ENCODE measurements around the gene RNF43.

The RNF43 gene

DNA sequence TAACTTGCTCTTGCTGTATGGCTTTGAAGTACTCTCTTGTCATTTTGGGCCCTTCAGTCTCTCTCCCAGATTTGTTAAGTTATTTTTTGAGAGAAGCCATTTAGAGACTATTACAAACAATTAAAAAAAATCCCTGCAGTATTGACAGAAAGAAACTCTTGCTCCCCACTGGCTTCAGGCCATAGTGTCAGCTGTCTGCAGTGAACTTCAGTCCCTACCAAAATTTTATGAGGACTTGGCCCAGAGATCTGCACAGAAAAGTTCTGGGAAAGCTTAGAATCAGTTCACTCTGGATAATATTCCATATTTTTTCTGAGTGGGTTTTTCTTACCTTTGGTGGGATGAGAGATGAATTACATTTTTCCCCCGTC is 34.5 kb downstream of the RNF43 start:
- no peak for DNase-seq (ENCODE audit: insufficient read length, low spot score)
- no peak for FAIRE-seq

DNA sequence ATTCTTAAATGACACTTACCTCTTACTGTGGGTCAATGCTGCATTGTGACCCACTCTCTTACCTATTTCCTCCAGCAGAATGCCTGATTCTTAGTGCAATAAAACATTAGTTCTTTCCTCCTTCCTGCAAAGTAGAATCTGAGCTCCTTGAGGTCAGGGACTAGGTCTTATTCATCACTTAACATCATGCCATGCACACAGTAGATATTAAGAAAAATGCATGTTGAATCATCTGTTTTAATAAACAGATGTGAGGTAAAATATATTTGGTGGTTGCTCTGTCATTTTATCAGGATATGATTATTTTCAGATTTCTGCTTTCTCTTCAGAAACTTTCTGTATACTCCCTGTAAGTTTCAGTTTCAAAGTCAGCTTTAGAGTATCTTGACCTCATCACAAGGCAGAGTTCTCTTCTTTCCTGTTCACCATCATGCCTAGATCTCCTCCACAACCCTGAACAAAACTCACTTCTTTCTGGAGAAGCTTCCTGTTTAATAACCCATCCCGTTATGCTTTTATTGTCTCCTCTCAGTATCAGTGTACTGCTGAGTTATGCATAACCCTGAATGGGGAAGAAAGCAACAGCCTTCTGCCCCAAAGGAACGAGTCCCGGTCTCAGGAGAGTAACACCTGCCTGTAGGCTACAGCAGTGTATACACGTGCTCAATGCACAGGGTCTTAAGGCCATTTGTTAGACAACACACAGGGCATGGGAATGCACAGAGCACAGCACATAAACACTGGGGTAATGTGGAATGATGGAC is 35.0 kb downstream of the RNF43 start:
- peak; percentile 32 for DNase-seq (ENCODE audit: insufficient read length, low spot score)
- FAIRE-seq = peak; percentile 90

DNA sequence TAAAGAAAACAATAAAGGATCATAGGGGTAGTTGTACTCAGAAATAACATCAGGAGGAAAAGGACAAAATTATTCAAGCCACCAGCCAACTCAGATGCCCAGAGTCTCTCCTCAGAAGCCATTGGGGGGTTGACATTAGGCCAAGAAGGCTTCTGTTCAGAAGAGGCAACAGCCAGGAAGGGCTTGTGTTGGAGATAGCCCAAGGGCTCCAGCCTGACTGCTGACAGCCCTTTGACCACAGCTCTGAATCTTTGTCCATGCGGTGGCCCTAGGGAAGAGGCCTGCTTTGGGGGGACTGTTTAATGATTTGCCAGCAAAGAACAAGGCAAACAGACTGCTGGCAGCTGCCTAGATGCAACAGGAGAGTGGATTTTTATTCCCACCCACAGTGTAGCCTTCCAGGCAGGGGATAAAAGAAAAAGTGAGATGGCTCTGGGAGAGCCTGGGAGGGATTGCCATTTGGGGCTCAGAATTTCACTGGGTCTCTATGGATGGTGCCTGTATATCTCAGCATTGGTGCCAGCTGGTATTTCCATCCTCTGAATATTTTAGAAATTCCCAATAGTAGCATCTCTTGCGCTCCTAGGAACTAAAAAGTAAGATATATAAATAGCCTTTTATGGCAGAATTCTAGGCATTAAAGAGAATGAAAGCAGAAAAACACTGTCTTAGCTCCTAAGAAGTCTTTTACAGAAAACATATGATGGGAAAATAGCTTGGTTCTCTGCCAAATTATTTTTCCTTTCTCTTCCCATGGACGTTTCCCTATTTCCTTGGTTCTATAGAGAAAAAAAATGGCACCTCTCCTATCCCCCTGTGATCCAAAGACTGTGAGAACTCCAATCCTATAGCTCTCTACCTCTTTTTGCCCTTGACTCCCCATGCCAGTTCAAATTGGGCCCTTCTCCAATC is 36.0 kb downstream of the RNF43 start:
- DNase-seq (ENCODE audit: insufficient read length, low spot score) (no peak), FAIRE-seq (no peak)

DNA sequence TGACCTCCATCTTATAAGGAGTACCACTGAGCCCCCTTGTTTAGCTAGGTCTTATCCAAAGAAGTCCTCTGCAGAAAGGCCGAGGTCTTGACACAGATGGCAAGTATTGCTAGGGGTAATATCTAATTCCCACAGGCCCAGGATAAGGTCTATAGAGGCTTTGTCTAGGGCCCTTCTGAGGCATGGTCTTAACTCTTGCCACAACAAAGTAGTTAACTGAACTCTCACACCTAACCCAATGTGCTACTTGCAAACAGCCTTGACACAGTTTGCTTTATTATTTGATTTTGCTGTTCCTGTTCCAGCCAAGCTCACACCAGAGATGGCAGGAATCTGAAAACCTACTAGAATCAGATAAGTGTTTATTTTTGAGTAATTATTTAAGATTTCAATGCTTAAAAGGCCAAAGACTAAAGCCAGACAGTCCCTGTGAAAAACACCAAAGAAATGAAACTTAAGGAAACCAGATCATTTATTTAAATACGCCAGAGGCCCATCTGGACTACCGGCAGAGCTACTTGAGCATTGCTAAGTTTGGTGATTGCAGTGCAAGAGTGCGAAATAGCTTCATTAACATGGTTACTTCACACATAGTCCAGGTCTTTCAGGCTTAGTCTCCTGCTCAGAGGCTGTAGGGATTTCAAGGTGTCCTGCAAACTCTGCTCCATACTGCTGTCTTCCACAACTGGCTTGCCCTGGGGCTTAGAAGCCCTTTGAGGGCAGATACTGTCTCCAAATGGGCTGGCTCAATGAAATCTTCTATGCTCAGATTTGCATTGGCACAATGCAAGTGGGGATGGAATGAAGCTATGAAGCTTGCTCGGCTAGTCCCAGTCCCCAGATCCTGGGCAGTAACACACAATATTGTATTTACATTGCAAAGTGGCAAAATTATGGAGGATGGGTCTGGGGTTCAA is 36.9 kb downstream of the RNF43 start:
- no peak for FAIRE-seq
- no peak for DNase-seq (ENCODE audit: insufficient read length, low spot score)

- DNase-seq (ENCODE audit: insufficient read length, low spot score) (no peak), FAIRE-seq (no peak)
Measured at GRCh38 chr17:58379511-58379824, 37.9 kb downstream of the RNF43 start.

- no peak for FAIRE-seq
- DNase-seq (ENCODE audit: insufficient read length, low spot score) = no peak
Measured at GRCh38 chr17:58378733-58379510, 38.4 kb downstream of the RNF43 start.

DNA sequence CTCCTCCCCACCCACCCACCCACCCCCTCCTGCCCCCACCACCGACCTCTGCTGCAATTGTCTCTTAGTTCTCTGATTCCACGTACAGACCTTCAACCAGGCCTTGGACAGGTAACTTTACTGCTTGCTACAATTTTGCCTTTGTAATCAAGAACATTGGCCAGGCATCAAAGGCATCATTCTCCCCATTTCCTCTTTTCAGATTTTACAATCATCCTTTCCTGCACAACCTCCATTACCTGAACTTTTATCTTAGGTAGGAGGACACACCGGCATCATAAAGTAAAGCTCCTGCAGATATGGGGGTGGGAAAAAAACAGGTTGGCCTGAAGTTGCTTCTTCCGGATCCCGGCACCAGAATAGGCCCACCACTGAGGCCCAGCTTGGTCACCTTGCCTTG is 39.7 kb downstream of the RNF43 start:
- FAIRE-seq (no peak), DNase-seq (ENCODE audit: insufficient read length, low spot score) (no peak)

DNA sequence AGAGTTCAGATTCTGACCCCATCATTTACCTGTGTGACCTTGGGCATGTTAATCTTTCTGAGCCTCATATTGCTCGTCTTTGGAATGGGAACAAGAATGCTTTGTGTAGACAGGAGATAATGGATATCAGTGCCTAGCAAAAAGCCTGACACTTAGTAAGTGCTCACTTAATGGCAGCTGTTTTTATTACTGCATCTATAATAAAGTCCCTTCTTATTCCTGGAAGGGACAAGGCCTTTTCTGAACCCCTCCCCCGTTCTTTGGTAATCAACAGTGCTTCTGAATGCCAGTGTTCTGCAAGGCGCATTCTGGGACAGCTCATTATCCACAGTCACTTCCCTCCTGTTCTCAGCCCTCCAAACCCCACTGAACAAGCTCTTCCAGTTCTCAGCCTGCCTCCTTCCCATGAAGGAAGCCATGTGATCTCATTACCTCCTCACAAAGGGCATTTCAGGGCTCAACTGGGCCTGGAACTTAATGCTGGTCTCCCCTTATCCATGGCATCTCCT is 40.2 kb downstream of the RNF43 start:
- FAIRE-seq = no peak
- DNase-seq (ENCODE audit: insufficient read length, low spot score) = no peak

- no peak for DNase-seq (ENCODE audit: insufficient read length, low spot score)
- no peak for FAIRE-seq
Measured at GRCh38 chr17:58376472-58377000, 40.8 kb downstream of the RNF43 start.

DNA sequence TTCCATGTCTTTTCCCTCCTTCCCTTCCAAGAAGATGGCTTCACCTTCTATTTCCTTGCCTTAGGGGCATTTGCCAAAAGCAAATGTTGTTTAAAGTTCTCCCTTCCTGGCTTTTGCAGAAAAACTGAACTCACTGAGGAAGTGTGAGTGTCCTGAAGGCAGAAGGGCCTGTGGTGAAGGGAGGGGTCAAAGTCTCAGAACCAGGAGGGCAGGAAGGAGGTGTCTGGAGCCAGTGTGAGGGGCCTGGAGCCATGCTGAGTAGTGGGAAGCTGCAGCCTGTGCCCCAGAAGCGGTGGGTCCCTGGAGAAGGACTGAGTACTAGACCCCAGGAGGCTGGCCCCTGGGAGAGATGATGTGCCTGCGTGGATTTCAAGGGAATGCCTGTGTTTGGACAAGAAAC is 41.5 kb downstream of the RNF43 start:
- FAIRE-seq = no peak
- DNase-seq (ENCODE audit: insufficient read length, low spot score) = no peak

GRCh38 chr17:58375256-58375655 is 42.1 kb downstream of the RNF43 start:
- no peak for FAIRE-seq

DNA sequence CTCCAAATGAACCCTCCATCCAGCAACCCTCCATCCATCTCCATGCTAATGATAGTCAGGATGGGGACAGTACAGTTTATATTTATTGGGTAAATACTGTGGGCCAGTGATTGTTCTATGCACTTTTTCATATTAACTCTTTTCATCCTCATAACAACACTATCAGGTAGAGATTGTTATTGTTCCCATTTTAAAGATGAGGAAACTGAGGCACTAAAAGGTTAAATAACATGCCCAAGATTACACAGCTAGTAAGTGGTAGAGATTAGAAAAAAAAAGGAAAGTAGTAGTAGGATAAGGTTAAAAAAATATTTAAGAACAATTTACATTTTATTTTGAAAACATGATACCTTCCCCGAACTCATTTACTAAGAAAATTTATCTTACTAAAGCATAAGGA is 43.4 kb downstream of the RNF43 start:
- no peak for DNase-seq (ENCODE audit: insufficient read length, low spot score)
- no peak for FAIRE-seq

More at GRCh38 chr17:58375256-58375655, 42.1 kb downstream of the RNF43 start:
- DNase-seq (ENCODE audit: insufficient read length, low spot score) = no peak

DNA sequence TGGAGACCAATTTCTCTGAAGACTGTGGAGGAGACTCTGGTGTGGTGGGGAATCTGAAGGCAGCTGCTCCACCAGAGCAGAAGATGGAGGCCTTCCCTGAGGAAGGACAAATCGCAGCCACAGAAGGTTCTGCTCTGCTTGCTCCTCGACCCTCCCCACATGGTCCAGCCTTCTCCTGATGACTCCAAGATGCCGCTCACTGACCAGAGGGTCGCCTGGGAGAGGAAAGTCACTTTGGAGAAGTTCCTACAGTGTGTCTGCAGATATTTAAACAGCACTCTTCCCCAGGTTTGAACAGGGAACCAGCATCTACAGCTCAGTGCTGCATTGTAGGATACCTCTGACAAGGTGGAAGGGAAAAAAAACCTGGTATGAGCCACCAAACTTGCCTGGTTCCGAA is 44.3 kb downstream of the RNF43 start:
- FAIRE-seq = no peak
- DNase-seq (ENCODE audit: insufficient read length, low spot score) = no peak

DNA sequence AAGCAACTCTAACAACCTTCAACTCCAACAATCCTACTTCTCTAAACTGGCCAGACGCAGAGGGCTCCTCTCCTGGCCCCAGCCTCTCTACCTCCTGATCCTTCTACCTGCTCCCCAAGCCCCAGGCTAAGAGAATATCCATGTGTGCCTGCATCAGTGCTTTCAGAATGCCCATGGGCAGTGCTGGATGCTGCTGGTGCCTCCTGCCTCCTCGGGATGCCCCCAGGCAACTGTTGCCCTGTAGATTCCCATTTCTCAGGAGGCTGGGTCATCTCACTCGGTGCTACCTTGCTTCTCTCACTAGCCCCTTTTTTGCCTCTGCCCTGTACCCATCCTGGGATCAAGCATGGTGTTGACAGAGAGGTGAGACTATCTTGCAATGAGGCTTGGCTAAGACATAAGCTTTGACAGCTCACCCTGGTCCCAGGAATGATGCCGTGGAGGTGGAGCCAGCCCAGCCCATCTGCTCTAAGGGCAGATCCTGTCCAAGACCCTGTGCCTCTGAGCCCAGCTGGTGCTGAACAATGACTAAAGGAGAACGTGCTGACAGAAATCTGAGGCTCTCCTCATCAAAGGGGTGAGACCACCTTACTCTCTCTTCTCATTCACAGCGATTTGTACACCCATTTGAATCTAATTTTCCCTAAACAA is 45.9 kb downstream of the RNF43 start:
- DNase-seq (ENCODE audit: insufficient read length, low spot score) (no peak), FAIRE-seq (no peak)

DNA sequence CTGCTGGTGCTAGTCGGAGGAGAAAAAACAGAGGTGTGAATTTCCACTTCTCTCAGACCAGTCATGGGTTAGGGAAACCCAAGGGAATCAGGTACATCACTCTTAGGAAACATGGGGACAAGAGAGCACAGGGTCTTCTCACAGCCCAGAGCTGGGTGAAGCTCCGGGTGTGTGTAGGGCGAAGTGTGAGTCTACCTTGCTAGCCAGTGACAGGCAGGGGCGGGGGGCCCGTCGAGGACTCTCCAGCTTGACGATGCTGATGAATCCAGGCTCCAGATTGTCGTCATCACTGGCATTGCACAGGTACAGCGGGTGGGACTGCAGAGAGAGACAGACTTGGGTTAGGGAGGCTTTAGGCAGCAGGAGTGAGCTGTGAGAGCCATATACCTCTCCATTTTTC is 46.6 kb downstream of the RNF43 start:
- FAIRE-seq = no peak
- DNase-seq (ENCODE audit: insufficient read length, low spot score) = no peak

DNA sequence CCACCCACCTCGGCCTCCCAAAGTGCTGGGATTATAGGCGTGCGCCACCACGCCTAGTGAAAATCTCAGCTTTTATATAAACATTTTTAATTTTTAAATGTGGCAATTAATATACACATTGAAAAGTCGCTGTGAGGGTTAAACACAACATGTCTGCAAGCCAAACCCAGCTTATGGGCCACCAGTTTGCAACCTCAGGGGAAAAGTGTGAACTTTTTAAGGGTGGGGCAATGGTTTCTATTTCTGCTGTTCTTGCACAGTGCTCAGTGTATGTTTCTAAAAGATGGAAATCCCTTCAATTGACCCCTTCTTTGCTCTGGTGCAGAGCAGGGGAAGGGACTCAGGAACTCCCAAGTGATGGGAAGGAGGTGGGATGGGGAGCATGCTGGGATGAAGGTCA is 47.0 kb downstream of the RNF43 start:
- DNase-seq (ENCODE audit: insufficient read length, low spot score) (no peak), FAIRE-seq (no peak)

DNA sequence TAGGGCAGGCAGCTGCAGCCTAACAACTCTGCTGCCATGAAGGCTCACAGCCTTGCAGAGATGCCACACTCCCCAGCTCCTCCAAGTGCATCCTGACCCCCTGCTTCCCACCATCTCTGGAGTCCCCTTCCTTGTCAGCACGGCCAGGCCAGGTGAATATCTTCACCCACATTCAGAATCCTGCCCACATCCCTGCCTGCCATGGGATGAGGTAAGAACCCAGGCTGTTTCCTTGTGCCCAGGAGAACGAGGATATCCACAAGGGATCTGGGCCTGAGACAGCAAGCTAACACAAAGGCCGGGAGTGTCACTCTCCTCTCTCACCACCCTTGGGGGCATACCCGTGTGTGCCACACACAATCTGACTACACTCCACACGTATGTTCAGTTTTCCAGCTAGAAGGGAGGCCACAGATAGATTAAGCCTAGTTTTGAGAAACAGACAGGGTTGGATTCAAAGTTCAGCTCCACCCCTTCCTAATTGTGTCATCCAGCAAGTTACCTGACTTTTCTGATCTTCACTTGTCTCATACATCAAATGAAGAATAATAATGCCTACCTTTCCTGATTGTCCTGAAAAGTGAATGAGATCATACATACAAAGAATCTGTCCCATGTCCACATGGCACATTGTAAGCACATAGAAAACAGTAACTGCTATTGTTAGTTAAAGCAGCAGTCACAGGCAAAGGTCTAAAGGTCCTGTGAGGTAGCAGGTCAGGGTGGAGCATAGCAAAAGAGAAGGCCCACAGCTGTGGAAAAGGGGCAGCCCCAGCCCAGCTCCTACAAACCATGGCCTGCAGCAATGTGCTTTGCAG is 47.9 kb downstream of the RNF43 start:
- FAIRE-seq = no peak
- DNase-seq (ENCODE audit: insufficient read length, low spot score) = no peak

DNA sequence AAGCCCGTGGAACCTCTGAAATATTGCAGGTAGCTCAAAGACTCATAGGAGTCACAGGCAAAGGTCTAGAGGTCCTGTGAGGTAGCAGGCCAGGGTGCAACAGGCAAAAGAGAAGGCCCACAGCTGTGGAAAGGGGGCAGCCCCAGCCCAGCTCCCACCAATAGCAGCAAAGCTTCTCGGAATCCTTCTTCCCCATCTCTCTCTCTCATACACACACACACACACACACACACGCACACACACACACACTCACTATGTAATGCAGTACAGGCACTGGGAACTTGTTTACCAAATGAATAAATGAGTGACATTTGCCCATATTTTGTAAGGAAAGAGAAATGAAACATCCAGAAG is 48.5 kb downstream of the RNF43 start:
- FAIRE-seq (no peak), DNase-seq (ENCODE audit: insufficient read length, low spot score) (no peak)

Measured in GM19239 (cell line).